HEK293T (cell line): ENCODE data around the gene ARHGAP22.

Source experiments
- CTCF ChIA-PET: fragments of 350-600 bp; formaldehyde crosslinking; extraction: SDS; loops from one replicate; lab custom pipeline; 2021; ENCODE audit warnings: antibody characterized with exemption, inconsistent platforms; lab: Yijun Ruan, JAX
- POLR2A ChIA-PET: fragments of 350-600 bp; formaldehyde crosslinking; extraction: SDS; loops from one replicate; lab custom pipeline; 2020; ENCODE audit warnings: antibody characterized with exemption, inconsistent platforms; lab: Yijun Ruan, JAX
- DNase-seq: peaks from one replicate; pipeline ENCODE4 v3.0.0; 2012; ENCODE audit warnings: mixed read lengths; ENCODE audit errors: extremely low spot score
- ARNT ChIP-seq: fragments of 450-650 bp; IDR thresholded peaks from 2 replicates; pipeline ENCODE4 v1.6.1; 2017; ENCODE audit warnings: mild to moderate bottlenecking
- BHLHE40 ChIP-seq: fragments of 450-650 bp; IDR thresholded peaks from 2 replicates; pipeline ENCODE4 v1.6.1; 2016; ENCODE audit warnings: mild to moderate bottlenecking, moderate library complexity, borderline replicate concordance
- CTBP1 ChIP-seq: fragments of 450-650 bp; IDR thresholded peaks from 2 replicates; pipeline ENCODE4 v1.6.1; 2016; ENCODE audit warnings: borderline replicate concordance
- ELF4 ChIP-seq: fragments of 450-650 bp; IDR thresholded peaks from 2 replicates; pipeline ENCODE4 v1.6.1; 2017; ENCODE audit warnings: antibody characterized with exemption
- FOXA1 ChIP-seq: fragments of 450-650 bp; IDR thresholded peaks from 2 replicates; pipeline ENCODE4 v1.6.1; 2016; ENCODE audit warnings: mild to moderate bottlenecking
- FOXK2 ChIP-seq: fragments of 450-650 bp; IDR thresholded peaks from 2 replicates; pipeline ENCODE4 v1.6.1; 2016; ENCODE audit warnings: mild to moderate bottlenecking
- FOXM1 ChIP-seq: fragments of 450-650 bp; IDR thresholded peaks from 2 replicates; pipeline ENCODE4 v1.6.1; 2017; ENCODE audit warnings: mild to moderate bottlenecking, borderline replicate concordance
- HDGF ChIP-seq: fragments of 450-650 bp; IDR thresholded peaks from 2 replicates; pipeline ENCODE4 v1.6.1; 2017; ENCODE audit warnings: antibody characterized with exemption, borderline replicate concordance
- L3MBTL2 ChIP-seq: fragments of 450-650 bp; conservative IDR thresholded peaks from 2 replicates; pipeline ENCODE4 v1.6.1; 2016; ENCODE audit warnings: mild to moderate bottlenecking
- LEF1 ChIP-seq: fragments of 450-650 bp; IDR thresholded peaks from 2 replicates; pipeline ENCODE4 v1.6.1; 2017; ENCODE audit warnings: mild to moderate bottlenecking, borderline replicate concordance
- NFRKB ChIP-seq: fragments of 450-650 bp; IDR thresholded peaks from 2 replicates; pipeline ENCODE4 v1.6.1; 2016; ENCODE audit warnings: mild to moderate bottlenecking, moderate library complexity
- PKNOX1 ChIP-seq: fragments of 450-650 bp; IDR thresholded peaks from 2 replicates; pipeline ENCODE4 v1.6.1; 2016
- SP1 ChIP-seq: fragments of 450-650 bp; IDR thresholded peaks from 2 replicates; pipeline ENCODE4 v1.6.1; 2017
- SUZ12 ChIP-seq: fragments of 450-650 bp; IDR thresholded peaks from 2 replicates; pipeline ENCODE4 v1.6.1; 2016; ENCODE audit warnings: mild to moderate bottlenecking
- TARDBP ChIP-seq: fragments of 450-650 bp; IDR thresholded peaks from 2 replicates; pipeline ENCODE4 v1.6.1; 2016
- ZNF384 ChIP-seq: fragments of 450-650 bp; IDR thresholded peaks from 2 replicates; pipeline ENCODE4 v1.6.1; 2016

Gene ARHGAP22

GRCh38 chr10:48462482-48463020, 142.3 kb downstream of the ARHGAP22 start:
- TF ChIP-seq SUZ12 (no peak), LEF1 (no peak), ZNF384 (no peak), SP1 (no peak)

GRCh38 chr10:48461623-48462481, 143.0 kb downstream of the ARHGAP22 start:
- ChIA-PET CTCF (no interaction called here), POLR2A (no interaction called here)
- no peak for DNase-seq
- TF ChIP-seq PKNOX1 (no peak), L3MBTL2 (no peak), FOXA1 (no peak), CTBP1 (no peak), ZNF384 (no peak), FOXM1 (no peak), LEF1 (no peak), ARNT (no peak), BHLHE40 (no peak), SUZ12 (no peak)

More at GRCh38 chr10:48462482-48463020, 142.3 kb downstream of the ARHGAP22 start:
- DNase-seq, result no peak
- CTCF ChIA-PET, result no interaction called here
- POLR2A ChIA-PET, result no interaction called here

GRCh38 chr10:48460182-48460581, 144.7 kb downstream of the ARHGAP22 start:
- TF ChIP-seq FOXM1, result no peak
- TF ChIP-seq TARDBP, result no peak
- no peak for TF ChIP-seq FOXA1
- no peak for TF ChIP-seq BHLHE40
- TF ChIP-seq ELF4, result no peak
- no peak for TF ChIP-seq SUZ12
- CTCF ChIA-PET, result interaction anchor here (0.6 kb wide), 1 partner anchor 93 kb away, joined by 4 read pairs; no protein-coding TSS in a partner anchor
- POLR2A ChIA-PET, result no interaction called here
- no peak for DNase-seq

GRCh38 chr10:48459270-48460150, 145.4 kb downstream of the ARHGAP22 start:
- ChIA-PET CTCF (interaction anchor here (0.6 kb wide), 1 partner anchor 93 kb away, joined by 4 read pairs; no protein-coding TSS in a partner anchor), POLR2A (no interaction called here)
- DNase-seq, result no peak
- TF ChIP-seq HDGF, result no peak
- TF ChIP-seq NFRKB, result no peak
- TF ChIP-seq ARNT, result no peak
- no peak for TF ChIP-seq LEF1
- TF ChIP-seq CTBP1, result no peak
- TF ChIP-seq BHLHE40, result no peak
- TF ChIP-seq FOXA1, result no peak

- ChIA-PET CTCF (no interaction called here), POLR2A (no interaction called here)
- TF ChIP-seq FOXA1 (no peak), FOXK2 (no peak), TARDBP (no peak), ARNT (no peak)
- no peak for DNase-seq
These were observed 146.2 kb downstream of the ARHGAP22 start for GRCh38 chr10:48458662-48459048.

- no peak for DNase-seq
- TF ChIP-seq TARDBP, result no peak
- no peak for TF ChIP-seq HDGF
- no peak for TF ChIP-seq FOXM1
- no peak for TF ChIP-seq FOXK2
- TF ChIP-seq SUZ12, result no peak
- no peak for TF ChIP-seq LEF1
- TF ChIP-seq ARNT, result no peak
- TF ChIP-seq BHLHE40, result no peak
- no peak for TF ChIP-seq FOXA1
- TF ChIP-seq ZNF384, result no peak
- no peak for TF ChIP-seq CTBP1
- TF ChIP-seq NFRKB, result no peak
- no peak for TF ChIP-seq L3MBTL2
- no peak for TF ChIP-seq PKNOX1
- no peak for TF ChIP-seq ELF4
- TF ChIP-seq SP1, result no peak
- ChIA-PET CTCF (no interaction called here), POLR2A (no interaction called here)
These were observed 146.8 kb downstream of the ARHGAP22 start for GRCh38 chr10:48457949-48458661.
